H1 (cell line): Measurements from ENCODE around the gene ISCA2. TPM values are rescaled to one million over a fixed set of nuclear protein-coding genes. Genes with fewer than 3 reads are reported as not detected.

Experiments used
- CTCF ChIA-PET: fragments of 300-600 bp; sonication (Branson Sonifier 250); formaldehyde crosslinking; loops from one replicate; lab custom pipeline; 2021; ENCODE audit not compliant: partially characterized antibody; lab: Charles Lee
- POLR2A ChIA-PET: fragments of 300-600 bp; sonication (Branson Sonifier 250); formaldehyde crosslinking; loops from one replicate; lab custom pipeline; 2021; ENCODE audit warnings: inconsistent platforms; ENCODE audit not compliant: partially characterized antibody; lab: Charles Lee
- DNase-seq, 2 experiments: peaks; one replicate each; pipeline versions ENCODE4 v3.0.0 to v3.0.0-alpha.2; 2010 to 2022; ENCODE audit warnings: low spot score in 2 of 2, low read depth in 1 of 2, mixed read lengths in 1 of 2
- FAIRE-seq: peaks from 2 replicates; lab custom pipeline; 2011; peaks lifted over from hg19 to GRCh38; lab: Jason Lieb, UNC
- H2AFZ ChIP-seq: 2 replicates; pipeline ENCODE4 v1.8.1; 2012; ENCODE audit warnings: low read length, inconsistent platforms
- H2AK5ac ChIP-seq: 2 replicates; pipeline ENCODE4 v1.6.1; 2013; ENCODE audit warnings: low read depth, low read length
- H2BK120ac ChIP-seq: replicated peaks from 2 replicates; pipeline ENCODE3; 2013; ENCODE audit warnings: low read depth, low read length, inconsistent platforms
- H2BK12ac ChIP-seq: 2 replicates; pipeline ENCODE4 v1.6.1; 2013; ENCODE audit warnings: low read depth, low read length
- H2BK15ac ChIP-seq: 2 replicates; pipeline ENCODE4 v1.6.1; 2013; ENCODE audit warnings: low read length
- H2BK20ac ChIP-seq: 2 replicates; pipeline ENCODE4 v1.6.1; 2013; ENCODE audit warnings: low read length
- H2BK5ac ChIP-seq: 2 replicates; pipeline ENCODE4 v1.6.1; 2013; ENCODE audit warnings: low read depth, low read length
- H3K14ac ChIP-seq: 2 replicates; pipeline ENCODE4 v1.6.1; 2013; ENCODE audit warnings: inconsistent platforms; ENCODE audit not compliant: insufficient read length
- H3K18ac ChIP-seq: 2 replicates; pipeline ENCODE4 v1.6.1; 2013; ENCODE audit warnings: low read length; ENCODE audit errors: extremely low read depth
- H3K23ac ChIP-seq: 2 replicates; pipeline ENCODE4 v1.6.1; 2013; ENCODE audit warnings: inconsistent platforms; ENCODE audit not compliant: insufficient read length
- H3K23me2 ChIP-seq: 2 replicates; pipeline ENCODE4 v1.6.1; 2013; ENCODE audit warnings: low read depth, low read length
- H3K27ac ChIP-seq: 2 replicates; pipeline ENCODE4 v1.6.1; 2011; ENCODE audit warnings: low read depth, low read length, inconsistent platforms
- H3K27me3 ChIP-seq, 4 experiments: replicated peaks in 1 of 4; 1 replicate in 1 of 4; 2 replicates in 3 of 4; pipeline versions ENCODE4 v1.6.1 to v1.8.1; 2011 to 2013; ENCODE audit warnings: low read length in 3 of 4, mild to moderate bottlenecking in 3 of 4, inconsistent platforms in 2 of 4, mixed read lengths in 2 of 4, moderate library complexity in 1 of 4; ENCODE audit not compliant: control insufficient read depth in 3 of 4, insufficient read depth in 3 of 4; ENCODE audit errors: extremely low read depth in 1 of 4
- H3K36me3 ChIP-seq, 4 experiments: 2 replicates each; pipeline versions ENCODE4 v1.6.1 to v1.8.1; 2011 to 2013; ENCODE audit warnings: mild to moderate bottlenecking in 4 of 4, low read length in 3 of 4, moderate library complexity in 2 of 4, control low read depth in 1 of 4, inconsistent platforms in 1 of 4; ENCODE audit not compliant: insufficient read depth in 4 of 4, control insufficient read depth in 2 of 4
- H3K4ac ChIP-seq: replicated peaks from 2 replicates; pipeline ENCODE3; 2013; ENCODE audit warnings: low read length, low read depth, mixed read lengths, inconsistent platforms; ENCODE audit not compliant: insufficient read length
- H3K4me1 ChIP-seq, 4 experiments: replicated peaks in 1 of 4; 1 replicate in 1 of 4; 2 replicates in 3 of 4; pipeline versions ENCODE4 v1.6.1 to v1.8.1; 2011 to 2013; ENCODE audit warnings: low read length in 3 of 4, inconsistent platforms in 2 of 4, mixed read lengths in 1 of 4; ENCODE audit not compliant: insufficient read depth in 4 of 4, control insufficient read depth in 3 of 4
- H3K4me2 ChIP-seq, 2 experiments: 2 replicates each; pipeline versions ENCODE4 v1.6.1 to v1.8.1; 2011 to 2013; ENCODE audit warnings: low read depth in 2 of 2, low read length in 2 of 2, control low read depth in 1 of 2, inconsistent platforms in 1 of 2, mild to moderate bottlenecking in 1 of 2; ENCODE audit not compliant: insufficient read depth in 1 of 2
- H3K4me3 ChIP-seq, 4 experiments: fragments of 200-600, 300-600 bp in 1 of 4; sonication (generic), shearing (Covaris generic), sonication (Bioruptor Twin) in 1 of 4; 2 replicates each; pipeline versions ENCODE4 v1.5.1 to v1.8.1; 2011 to 2016; ENCODE audit warnings: low read length in 4 of 4, low read depth in 3 of 4, control low read depth in 2 of 4, inconsistent platforms in 2 of 4, mild to moderate bottlenecking in 2 of 4, mixed read lengths in 1 of 4, moderate library complexity in 1 of 4; ENCODE audit not compliant: insufficient read depth in 2 of 4; ENCODE audit errors: extremely low read depth in 1 of 4
- H3K56ac ChIP-seq: replicated peaks from 2 replicates; pipeline ENCODE3; 2013; ENCODE audit warnings: low read depth, mild to moderate bottlenecking, mixed read lengths, low read length, inconsistent platforms; ENCODE audit not compliant: insufficient read length
- H3K79me1 ChIP-seq: 2 replicates; pipeline ENCODE4 v1.6.1; 2013; ENCODE audit warnings: low read depth, low read length, control low read depth
- H3K79me2 ChIP-seq, 2 experiments: 2 replicates each; pipeline versions ENCODE4 v1.6.1 to v1.8.1; 2012 to 2013; ENCODE audit warnings: low read length in 2 of 2, mild to moderate bottlenecking in 2 of 2, inconsistent platforms in 1 of 2; ENCODE audit not compliant: insufficient read depth in 2 of 2, control insufficient read depth in 1 of 2
- H3K9ac ChIP-seq, 4 experiments: replicated peaks in 1 of 4; 1 replicate in 1 of 4; 2 replicates in 3 of 4; pipeline versions ENCODE4 v1.6.1 to v1.8.1; 2011 to 2013; ENCODE audit warnings: low read depth in 3 of 4, low read length in 3 of 4, control low read depth in 2 of 4, mild to moderate bottlenecking in 2 of 4, moderate library complexity in 2 of 4, inconsistent platforms in 1 of 4; ENCODE audit errors: extremely low read depth in 1 of 4
- H3K9me3 ChIP-seq, 2 experiments: 2 replicates each; pipeline versions ENCODE4 v1.6.1 to v1.8.1; 2012 to 2013; ENCODE audit warnings: mild to moderate bottlenecking in 2 of 2, moderate library complexity in 2 of 2, control low read depth in 1 of 2, inconsistent platforms in 1 of 2, low read depth in 1 of 2, low read length in 1 of 2, mixed read lengths in 1 of 2; ENCODE audit not compliant: insufficient read depth in 2 of 2
- H4K20me1 ChIP-seq, 2 experiments: replicated peaks in 1 of 2; 2 replicates each; pipeline versions ENCODE3 to v1.8.1; 2011 to 2013; ENCODE audit warnings: inconsistent platforms in 2 of 2, low read length in 2 of 2, mild to moderate bottlenecking in 1 of 2; ENCODE audit not compliant: insufficient read depth in 2 of 2, control insufficient read depth in 1 of 2
- H4K5ac ChIP-seq: 2 replicates; pipeline ENCODE4 v1.6.1; 2013; ENCODE audit warnings: low read length, low read depth, mixed read lengths, inconsistent platforms; ENCODE audit not compliant: insufficient read length
- H4K8ac ChIP-seq: 2 replicates; pipeline ENCODE4 v1.8.0; 2013; ENCODE audit warnings: mild to moderate bottlenecking, moderate library complexity, low read length, inconsistent platforms; ENCODE audit not compliant: insufficient read depth; ENCODE audit errors: extremely low read depth
- H4K91ac ChIP-seq: replicated peaks from 2 replicates; pipeline ENCODE3; 2013; ENCODE audit warnings: low read length, mixed read lengths, inconsistent platforms; ENCODE audit not compliant: insufficient read length
- FOSL1 ChIP-seq: IDR thresholded peaks from 2 replicates; pipeline ENCODE4 v1.6.1; 2011; ENCODE audit warnings: mild to moderate bottlenecking, low read depth, low read length, moderate library complexity; ENCODE audit not compliant: insufficient read depth
- WGBS, 2 experiments: shearing (Covaris generic) in 1 of 2; methylation state at CpG; one replicate each; pipeline versions ENCODE4 v1.1.6 to v1.1.7; 2013 to 2015; ENCODE audit warnings: low lambda C conversion rate in 2 of 2, mixed read lengths in 2 of 2, inconsistent platforms in 1 of 2, low coverage in 1 of 2, missing lambda C conversion rate in 1 of 2; ENCODE audit not compliant: insufficient replicate concordance in 2 of 2, insufficient coverage in 1 of 2, insufficient read length in 1 of 2; ENCODE audit errors: extremely low coverage in 1 of 2, missing lambda C conversion rate in 1 of 2; 5-methylcytosine and 5-hydroxymethylcytosine counted together
- polyA plus RNA-seq, 7 experiments: library from polyadenylated mRNA; depleted of rRNA in 3 of 7; stranded (reverse) in 5 of 7; unstranded in 2 of 7; fragments of >200 nt in 5 of 7; fragments of 200-250 nt in 2 of 7; gene quantifications; 1 replicate in 5 of 7; 2 replicates in 1 of 7; 4 replicates in 1 of 7; pipeline versions ENCODE4 v1.2.1 to v1.2.3, GENCODE V29; 2011 to 2013; ENCODE audit warnings: missing spikeins in 2 of 7, mixed read lengths in 2 of 7
- total RNA-seq: library from RNA; stranded (reverse); fragmentation: NEBNext Ultra II Directional; extraction: Animal tissue kit (Norgen Biotek cat#: 25700); gene quantifications from 2 replicates; pipeline ENCODE4 v1.2.1, GENCODE V29; 2021

The ISCA2 gene
- total and polyA plus RNA-seq, 2 of the 8 experiments (the other 6 are each of a cell fraction or from before 2014, with no cell fraction given), result 43.5 to 78.6 TPM

DNA sequence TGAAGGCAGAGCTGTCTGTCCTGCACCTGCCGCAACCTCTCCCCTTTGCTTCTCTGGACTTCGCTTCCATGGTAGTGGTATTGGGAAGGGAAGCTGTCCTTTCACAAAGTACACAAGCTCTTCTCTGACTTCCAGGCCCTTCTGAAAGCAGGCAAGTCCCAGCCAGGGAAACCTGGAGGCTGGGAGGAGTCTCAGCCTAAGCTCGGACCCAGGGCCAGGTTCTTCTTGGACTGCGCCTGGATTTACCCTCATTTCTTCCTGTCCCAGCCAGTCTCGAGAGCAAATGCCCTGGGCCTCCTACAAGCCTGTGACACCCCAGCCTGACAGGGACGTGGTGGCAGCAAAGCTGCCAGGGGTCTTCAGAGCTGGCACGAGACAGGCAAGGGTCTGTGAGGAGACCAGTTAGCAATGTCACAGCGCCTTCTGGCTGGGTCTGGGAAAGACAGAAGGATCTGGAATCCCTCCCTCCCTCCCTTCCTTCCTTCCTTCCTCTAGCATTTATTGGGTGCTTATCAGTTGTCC lies 22.4 kb downstream of the ISCA2 start:
- no peak for TF ChIP-seq FOSL1
- TF ChIP-seq, all 59 proteins: peak for 0
- Histone ChIP-seq H3K4me1 (peaks cover 3 to 13% (median 4%) of the 10 kb centered on the region in 4 experiments; a peak in 5 of 7 replicates), H3K36me3 (no peaks in the 10 kb centered on the region), H4K8ac (no peak overlapping the region), H2AFZ (no peak overlapping the region), H3K4ac (no peak overlapping the region), H2BK20ac (no peak overlapping the region), H3K27ac (no peak overlapping the region), H3K9ac (no peak overlapping the region), H3K9me3 (no peaks in the 10 kb centered on the region), H3K4me3 (no peak overlapping the region), H3K23me2 (no peaks in the 10 kb centered on the region), H4K20me1 (no peaks in the 10 kb centered on the region), H2BK12ac (peak overlapping the region; percentile 89; the same call in 1 of the 2 replicates), H4K5ac (no peak overlapping the region), H3K23ac (no peak overlapping the region), H3K27me3 (no peaks in the 10 kb centered on the region; a peak in 1 of 7 replicates), H4K91ac (no peak overlapping the region), H3K56ac (no peak overlapping the region), H2BK5ac (0 out of 2 replicates have a peak overlapping the region, but pooled peaks have one; percentile 19), H2AK5ac (peak overlapping the region; percentile 75; the same call in 1 of the 2 replicates), H3K79me1 (no peaks in the 10 kb centered on the region), H3K4me2 (no peak overlapping the region), H3K14ac (no peak overlapping the region), H3K18ac (no peak overlapping the region), H2BK15ac (no peak overlapping the region), H3K79me2 (no peaks in the 10 kb centered on the region), H2BK120ac (no peak overlapping the region)
- ChIA-PET CTCF (interaction anchor here (0.6 to 5.7 kb wide), 9 partner anchors 8 to 218 kb away, joined by 3 to 51 read pairs (median 4); no protein-coding TSS in a partner anchor), POLR2A (interaction anchor here (0.8 kb wide), 2 partner anchors 10 to 131 kb away, joined by 3 to 4 read pairs; no protein-coding TSS in a partner anchor)
- FAIRE-seq (no peak), DNase-seq (no peak)
- 91% methylated on average over 7 of the region's 8 CpGs; no CpG with 5 or more reads in 1 of the 2 experiments for WGBS, 2 experiments
